ENCODE measurements around the gene GRID1. TPM values are rescaled to one million over a fixed set of nuclear protein-coding genes. Genes with fewer than 3 reads are reported as not detected.
A peak's percentile ranks its signal among the peaks of the same experiment; 100 is the strongest.

The GRID1 gene
- total and polyA plus RNA-seq, 11 donors = 0.69 to 3.4 (median 1.6) TPM

DNA sequence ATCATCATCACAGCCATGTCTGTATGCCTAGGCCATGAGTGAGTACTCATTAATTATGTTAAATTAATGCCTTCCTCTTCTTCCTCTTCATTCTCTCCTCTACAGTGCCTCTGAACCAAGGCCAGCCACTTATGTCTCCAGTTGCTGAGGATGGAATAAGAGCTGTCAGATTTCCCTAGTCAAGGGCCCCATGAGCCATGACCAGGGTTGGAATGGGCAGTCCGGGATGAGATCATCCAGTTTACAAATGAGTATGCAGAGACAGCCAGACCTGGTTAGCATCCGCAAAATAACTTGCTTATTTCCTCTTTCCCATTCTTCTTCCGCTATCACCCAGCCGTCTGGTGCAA lies 342.7 kb downstream of the GRID1 start:
- intact Hi-C loops (cut with DNase I) = loop anchor here in 1 of 10 donors (10.0 kb wide), 1 partner anchor 341 kb away; the partner anchor contains the start of gene GRID1
- no peaks in the 10 kb centered on the region for H3K9me3 ChIP-seq
- ATAC-seq = peak; percentile 79 to 88 (median 82)
- H3K27ac ChIP-seq = peak overlapping the region in 9 of 12 donors; percentile 31 to 85 (median 68)
- no peak overlapping the region for H3K4me3 ChIP-seq
- H3K36me3 ChIP-seq = no peaks in the 10 kb centered on the region
- H3K27me3 ChIP-seq = no peaks in the 10 kb centered on the region
- DNase-seq = peak in 3 of 5 donors; percentile 32 to 57 (median 35)
- TF ChIP-seq POLR2A (IDR thresholded peaks at IDR 0.05) = no peak
- TF ChIP-seq, protein P1, sequence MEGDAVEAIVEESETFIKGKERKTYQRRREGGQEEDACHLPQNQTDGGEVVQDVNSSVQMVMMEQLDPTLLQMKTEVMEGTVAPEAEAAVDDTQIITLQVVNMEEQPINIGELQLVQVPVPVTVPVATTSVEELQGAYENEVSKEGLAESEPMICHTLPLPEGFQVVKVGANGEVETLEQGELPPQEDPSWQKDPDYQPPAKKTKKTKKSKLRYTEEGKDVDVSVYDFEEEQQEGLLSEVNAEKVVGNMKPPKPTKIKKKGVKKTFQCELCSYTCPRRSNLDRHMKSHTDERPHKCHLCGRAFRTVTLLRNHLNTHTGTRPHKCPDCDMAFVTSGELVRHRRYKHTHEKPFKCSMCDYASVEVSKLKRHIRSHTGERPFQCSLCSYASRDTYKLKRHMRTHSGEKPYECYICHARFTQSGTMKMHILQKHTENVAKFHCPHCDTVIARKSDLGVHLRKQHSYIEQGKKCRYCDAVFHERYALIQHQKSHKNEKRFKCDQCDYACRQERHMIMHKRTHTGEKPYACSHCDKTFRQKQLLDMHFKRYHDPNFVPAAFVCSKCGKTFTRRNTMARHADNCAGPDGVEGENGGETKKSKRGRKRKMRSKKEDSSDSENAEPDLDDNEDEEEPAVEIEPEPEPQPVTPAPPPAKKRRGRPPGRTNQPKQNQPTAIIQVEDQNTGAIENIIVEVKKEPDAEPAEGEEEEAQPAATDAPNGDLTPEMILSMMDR (IDR thresholded peaks at IDR 0.05) = no peak
- H3K4me1 ChIP-seq = peaks cover 0 to 32% (median 8%) of the 10 kb centered on the region in 12 donors
- WGBS, 4 donors = 16 to 29% (median 22%) methylated on average over 4 of the region's 4 CpGs

GRCh38 chr10:86023336-86023735 lies 343.3 kb downstream of the GRID1 start:
- Histone ChIP-seq H3K4me3 (no peak overlapping the region), H3K27ac (peak overlapping the region in 7 of 12 donors; percentile 31 to 85 (median 68))

DNA sequence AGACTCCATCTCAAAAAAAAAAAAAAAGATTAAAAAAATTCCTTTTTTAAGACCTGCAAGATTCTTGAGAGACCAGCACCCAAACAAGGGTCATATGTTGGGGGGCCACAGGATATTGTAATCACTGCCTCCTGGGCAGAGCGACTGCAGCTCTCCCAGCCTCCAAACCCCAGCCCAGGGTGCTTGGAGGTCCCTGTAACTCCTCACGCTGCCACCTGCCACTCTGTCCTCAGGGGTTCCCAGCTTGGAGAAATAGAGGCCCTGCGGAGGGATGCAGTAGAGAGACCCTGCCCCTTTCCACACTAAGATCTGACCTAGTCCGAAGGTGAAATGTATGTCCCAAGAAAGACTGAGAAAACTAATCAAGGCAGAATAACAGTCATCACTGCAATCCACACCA lies 343.7 kb downstream of the GRID1 start:
- 87 to 96% (median 93%) methylated on average over 4 of the region's 4 CpGs for WGBS, 4 donors
- no peak for DNase-seq
- H3K27me3 ChIP-seq = no peaks in the 10 kb centered on the region
- H3K27ac ChIP-seq = peak overlapping the region in 1 of 12 donors; percentile 68
- H3K4me3 ChIP-seq = no peak overlapping the region
- H3K36me3 ChIP-seq = no peaks in the 10 kb centered on the region
- peaks cover 0 to 42% (median 15%) of the 10 kb centered on the region in 12 donors for H3K4me1 ChIP-seq
- H3K9me3 ChIP-seq = no peaks in the 10 kb centered on the region
- intact Hi-C loops (cut with DNase I) = loop anchor here in 1 of 10 donors (10.0 kb wide), 1 partner anchor 342 kb away; the partner anchor contains the start of gene GRID1
- no peak for ATAC-seq
- no peak for TF ChIP-seq POLR2A (IDR thresholded peaks at IDR 0.05)
- TF ChIP-seq, protein P1 (IDR thresholded peaks at IDR 0.05) = no peak

More at GRCh38 chr10:86023336-86023735, 343.3 kb downstream of the GRID1 start:
- TF ChIP-seq POLR2A (IDR thresholded peaks at IDR 0.05) = no peak
- TF ChIP-seq, protein P1 (IDR thresholded peaks at IDR 0.05) = no peak
- no peak for DNase-seq
- Histone ChIP-seq H3K4me1 (peaks cover 0 to 38% (median 13%) of the 10 kb centered on the region in 12 donors), H3K9me3 (no peaks in the 10 kb centered on the region), H3K36me3 (no peaks in the 10 kb centered on the region), H3K27me3 (no peaks in the 10 kb centered on the region)
- no peak for ATAC-seq
- intact Hi-C loops (cut with DNase I) = loop anchor here in 1 of 10 donors (10.0 kb wide), 1 partner anchor 341 kb away; the partner anchor contains the start of gene GRID1
- WGBS, 4 donors = 67 to 73% (median 71%) methylated on average over 3 of the region's 3 CpGs

DNA sequence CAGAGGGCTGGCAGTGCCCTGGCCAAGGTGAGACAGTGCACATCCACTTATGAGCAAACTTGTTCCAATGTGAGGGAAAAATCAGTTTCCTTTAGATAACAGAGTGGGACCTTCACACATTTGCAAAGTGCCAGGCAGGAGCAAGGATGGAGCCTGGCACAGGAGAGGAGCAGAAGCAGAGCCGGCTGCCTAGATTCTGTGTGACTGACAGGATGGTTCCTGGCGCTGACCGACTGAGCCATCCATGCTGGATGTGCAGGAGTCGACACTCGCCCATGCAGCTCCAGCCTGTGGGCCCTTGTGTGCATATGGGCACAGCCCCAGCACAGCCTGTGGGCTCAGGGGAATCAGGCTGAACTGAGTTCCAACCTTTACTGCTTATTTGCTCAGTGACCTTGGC lies 346.5 kb downstream of the GRID1 start:
- Histone ChIP-seq H3K27me3 (no peaks in the 10 kb centered on the region), H3K4me1 (peaks cover 0 to 44% (median 20%) of the 10 kb centered on the region in 12 donors), H3K4me3 (no peak overlapping the region), H3K27ac (no peak overlapping the region), H3K36me3 (no peaks in the 10 kb centered on the region), H3K9me3 (no peaks in the 10 kb centered on the region)
- intact Hi-C loops (cut with DNase I) = loop anchor here in 1 of 10 donors (10.0 kb wide), 1 partner anchor 345 kb away; the partner anchor contains the start of gene GRID1
- DNase-seq (no peak), ATAC-seq (no peak)
- no peak for TF ChIP-seq POLR2A (IDR thresholded peaks at IDR 0.05)
- TF ChIP-seq, protein P1 (IDR thresholded peaks at IDR 0.05) = no peak
- 71 to 82% (median 79%) methylated on average over 5 of the region's 5 CpGs for WGBS, 4 donors
